Measurements from ENCODE around the gene PC.

DNA sequence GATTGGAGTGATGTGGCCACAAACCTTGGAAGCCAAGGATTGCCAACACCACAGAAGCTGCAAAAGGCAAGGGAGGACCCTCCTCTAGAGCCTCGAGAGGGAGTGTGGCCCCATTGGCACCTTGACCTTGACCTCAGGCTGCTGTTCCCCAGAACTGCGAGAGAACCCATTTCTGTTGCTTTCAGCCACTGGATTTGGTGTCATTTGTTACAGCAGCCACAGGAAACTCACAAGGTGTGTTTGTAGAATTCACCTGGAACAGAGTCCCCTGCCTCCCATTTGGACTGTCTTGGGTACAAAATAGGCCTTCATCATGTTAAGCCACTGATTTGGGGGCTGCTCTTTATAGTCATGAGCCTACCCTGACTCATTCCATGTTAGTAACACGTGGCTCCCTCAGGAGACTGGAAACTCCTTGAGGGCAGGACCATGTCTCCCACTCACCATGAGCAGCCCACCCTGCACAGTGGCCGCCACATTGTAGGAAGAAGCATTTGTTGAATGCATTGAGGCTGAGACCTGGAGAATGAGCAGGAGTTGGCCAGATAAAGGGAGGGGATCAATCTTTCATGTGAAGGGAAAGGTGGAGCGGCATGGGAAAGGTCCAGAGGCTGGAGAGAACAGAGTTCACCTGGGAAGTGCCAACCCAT, 25.2 kb upstream of the PC start:
- TF ChIP-seq BACH2 (CRISPR knock-in tag; IDR thresholded peaks at IDR 0.05; ENCODE audit: borderline replicate concordance) = no peak
- TF ChIP-seq ARNTL (CRISPR knock-in tag; IDR thresholded peaks at IDR 0.05; ENCODE audit: borderline replicate concordance, low read depth) = no peak
- TF ChIP-seq, protein P1, sequence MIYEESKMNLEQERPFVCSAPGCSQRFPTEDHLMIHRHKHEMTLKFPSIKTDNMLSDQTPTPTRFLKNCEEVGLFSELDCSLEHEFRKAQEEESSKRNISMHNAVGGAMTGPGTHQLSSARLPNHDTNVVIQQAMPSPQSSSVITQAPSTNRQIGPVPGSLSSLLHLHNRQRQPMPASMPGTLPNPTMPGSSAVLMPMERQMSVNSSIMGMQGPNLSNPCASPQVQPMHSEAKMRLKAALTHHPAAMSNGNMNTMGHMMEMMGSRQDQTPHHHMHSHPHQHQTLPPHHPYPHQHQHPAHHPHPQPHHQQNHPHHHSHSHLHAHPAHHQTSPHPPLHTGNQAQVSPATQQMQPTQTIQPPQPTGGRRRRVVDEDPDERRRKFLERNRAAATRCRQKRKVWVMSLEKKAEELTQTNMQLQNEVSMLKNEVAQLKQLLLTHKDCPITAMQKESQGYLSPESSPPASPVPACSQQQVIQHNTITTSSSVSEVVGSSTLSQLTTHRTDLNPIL (CRISPR knock-in tag; IDR thresholded peaks at IDR 0.05; ENCODE audit: low read depth) = no peak
- TF ChIP-seq PPARA (CRISPR knock-in tag; IDR thresholded peaks at IDR 0.05; ENCODE audit: borderline replicate concordance) = no peak
- TF ChIP-seq RARB (CRISPR knock-in tag; IDR thresholded peaks at IDR 0.05) = no peak
- TF ChIP-seq ZFP3 (CRISPR knock-in tag; IDR thresholded peaks at IDR 0.05) = no peak
